Activated CD8-positive, alpha-beta T cell treated with anti-CD3 and anti-CD28 coated beads for 36 hours (primary cell): Measurements from ENCODE around the gene C2CD3. TPM values are rescaled to one million over a fixed set of nuclear protein-coding genes. Genes with fewer than 3 reads are reported as not detected.

Experiments
- ATAC-seq: fragments of 200-7000 bp; cut with Tn5 transposase; one replicate; pipeline ENCODE4 v1.10.0; 2021; ENCODE audit warnings: mild to moderate bottlenecking, moderate library complexity
- CTCF ChIA-PET: fragments of 350-600 bp; sonication (Branson Sonifier 250); formaldehyde crosslinking; loops from one replicate; lab custom pipeline; 2021; ENCODE audit warnings: antibody characterized with exemption; lab: Charles Lee
- POLR2A ChIA-PET: fragments of 350-600 bp; sonication (Branson Sonifier 250); formaldehyde crosslinking; loops from one replicate; lab custom pipeline; 2021; ENCODE audit warnings: antibody characterized with exemption; lab: Charles Lee
- DNase-seq: peaks from one replicate; pipeline ENCODE4 v3.0.0-alpha.2; 2020
- H3K27ac Mint-ChIP-seq: one replicate; pipeline ENCODE4 v1.8.0; 2021; ENCODE audit warnings: mild to moderate bottlenecking, mixed read lengths
- H3K27me3 Mint-ChIP-seq: one replicate; pipeline ENCODE4 v1.8.0; 2021; ENCODE audit warnings: mixed read lengths
- H3K36me3 Mint-ChIP-seq: one replicate; pipeline ENCODE4 v1.8.0; 2021; ENCODE audit warnings: low read depth, mixed read lengths
- H3K4me1 Mint-ChIP-seq: one replicate; pipeline ENCODE4 v1.8.0; 2021; ENCODE audit warnings: low read depth, mixed read lengths
- H3K4me3 Mint-ChIP-seq: one replicate; pipeline ENCODE4 v1.8.0; 2021; ENCODE audit warnings: mild to moderate bottlenecking, moderate library complexity, mixed read lengths
- H3K9me3 Mint-ChIP-seq: one replicate; pipeline ENCODE4 v1.8.0; 2021; ENCODE audit warnings: mixed read lengths
- intact Hi-C: fragments of 100-400 bp; cut with micrococcal nuclease; formaldehyde crosslinking; loops from one replicate; pipeline ENCODE4 v1.10.0; 2022
- total RNA-seq, 2 experiments: library from RNA; stranded (reverse); gene quantifications; one replicate each; pipeline ENCODE4 v1.2.3, GENCODE V29; 2021
- TF ChIP-seq, protein P1 (sequence below): fragments of 200-600 bp; IDR thresholded peaks from one replicate; pipeline ENCODE4 v1.8.0; 2022; ENCODE audit warnings: antibody characterized with exemption, mild to moderate bottlenecking

The C2CD3 gene, protein sequence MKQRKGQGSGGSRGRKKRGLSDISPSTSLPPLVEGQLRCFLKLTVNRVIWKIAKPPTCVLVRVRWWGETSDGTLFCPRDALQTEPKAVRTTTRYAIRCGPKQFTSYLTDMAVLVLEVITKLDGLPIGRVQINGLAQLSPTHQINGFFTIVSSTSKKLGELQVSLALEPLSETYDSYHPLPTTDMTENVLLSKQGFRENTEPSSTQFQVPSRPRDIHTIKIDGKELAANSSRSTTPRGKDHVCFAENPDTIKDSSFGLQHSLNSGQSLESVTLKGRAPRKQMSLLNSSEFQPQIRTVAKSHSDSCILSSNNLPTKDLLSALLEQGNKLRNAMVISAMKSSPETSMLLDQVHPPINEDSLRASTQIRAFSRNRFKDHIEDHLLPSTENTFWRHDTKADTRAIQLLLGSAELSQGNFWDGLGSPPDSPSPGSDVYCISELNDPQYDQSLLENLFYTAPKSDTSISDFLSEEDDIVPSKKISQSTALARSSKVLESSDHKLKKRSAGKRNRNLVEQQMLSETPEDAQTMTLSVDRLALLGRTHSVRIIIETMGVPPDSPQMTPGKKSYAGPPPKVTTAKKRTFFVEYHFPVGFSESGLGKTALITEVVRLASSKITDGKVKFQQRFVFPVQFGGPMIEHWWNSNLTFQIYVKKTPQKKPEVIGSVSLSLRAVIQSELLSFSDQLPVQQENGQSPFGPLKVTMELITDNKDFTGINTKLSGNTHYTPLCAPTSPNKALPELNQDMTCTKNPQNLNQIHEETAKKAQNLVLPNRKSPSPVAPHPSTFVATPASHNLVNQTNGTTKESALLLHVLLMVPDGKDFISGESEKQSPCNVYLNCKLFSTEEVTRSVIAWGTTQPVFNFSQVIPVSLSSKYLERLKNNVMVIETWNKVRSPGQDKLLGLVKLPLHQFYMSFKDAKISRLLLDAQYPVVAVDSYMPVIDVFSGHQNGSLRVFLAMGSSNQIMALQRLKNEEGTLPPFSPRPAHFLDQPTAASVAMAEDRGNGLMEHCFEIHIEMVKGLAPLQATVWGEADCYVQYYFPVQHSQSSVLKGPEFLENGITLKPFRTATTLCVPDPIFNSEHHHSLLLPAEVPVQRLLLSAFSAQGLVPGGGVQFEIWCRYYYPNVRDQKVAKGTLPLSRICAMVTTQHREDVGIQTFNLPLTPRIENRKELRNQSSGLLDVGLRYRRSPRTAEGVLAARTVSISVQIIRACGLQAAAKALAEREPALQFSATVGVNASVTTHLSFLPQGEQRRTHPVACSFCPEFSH (N-terminal part only)
- 10 to 100 TPM; 22.5 to 25.6 TPM for total RNA-seq

DNA sequence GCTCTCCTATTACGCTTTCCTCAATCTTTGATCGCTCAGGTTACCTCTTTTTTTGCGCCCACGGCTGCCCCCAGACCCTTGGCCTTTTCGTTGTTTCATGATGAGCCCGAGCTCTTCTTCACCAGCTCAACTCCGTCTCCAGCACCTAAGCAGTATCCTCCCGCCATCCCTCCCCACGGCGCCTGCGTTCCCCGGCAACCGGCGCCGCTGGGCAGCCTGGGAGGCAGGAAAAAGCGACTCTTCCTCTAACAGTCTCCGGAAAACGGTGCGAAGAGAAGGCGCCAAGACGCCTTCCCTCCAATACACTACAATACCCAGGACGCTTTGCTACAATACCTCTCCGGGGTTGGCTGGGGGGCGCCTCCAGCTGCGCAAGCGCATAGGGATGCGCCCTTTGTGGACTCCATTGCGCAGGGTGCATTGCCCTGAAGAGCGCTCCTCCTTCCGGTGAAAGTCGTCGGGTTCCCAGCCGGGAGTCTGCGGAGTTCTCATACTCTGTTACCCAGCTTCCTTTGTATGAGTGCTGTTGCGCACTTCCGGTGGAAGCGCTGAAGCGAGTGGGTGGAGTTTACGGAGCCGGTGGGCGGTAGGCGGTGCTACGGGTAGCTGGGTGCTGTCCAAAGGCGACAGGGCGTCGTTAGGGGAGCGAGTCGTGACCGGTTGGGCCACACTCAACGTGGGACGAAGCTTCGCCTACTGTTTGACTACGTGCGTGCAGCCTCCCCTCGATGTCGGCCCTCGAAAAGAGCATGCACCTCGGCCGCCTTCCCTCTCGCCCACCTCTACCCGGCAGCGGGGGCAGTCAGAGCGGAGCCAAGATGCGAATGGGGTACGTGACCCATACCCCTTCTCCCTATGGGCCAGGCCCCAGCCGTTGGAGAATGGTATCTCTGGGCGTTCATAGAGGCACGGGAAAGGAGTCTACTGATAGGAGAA lies at the start of gene C2CD3, which contains the start of gene PPME1:
Gene C2CD3, minus strand, starts transcription at position 309 of the 936 bp plus-strand sequence. Its CDS starts 210 bp downstream, at position 99.
Gene PPME1, plus strand, starts transcription at position 596 of the 936 bp plus-strand sequence. Its CDS starts 133 bp downstream, at position 729.
- peaks cover 25% of the 10 kb centered on the region for H3K36me3 Mint-ChIP-seq
- DNase-seq (peak; percentile 99), ATAC-seq (peak; percentile 95)
- no peak within 1 kb of the TSS for H3K4me3 Mint-ChIP-seq
- TF ChIP-seq, protein P1, sequence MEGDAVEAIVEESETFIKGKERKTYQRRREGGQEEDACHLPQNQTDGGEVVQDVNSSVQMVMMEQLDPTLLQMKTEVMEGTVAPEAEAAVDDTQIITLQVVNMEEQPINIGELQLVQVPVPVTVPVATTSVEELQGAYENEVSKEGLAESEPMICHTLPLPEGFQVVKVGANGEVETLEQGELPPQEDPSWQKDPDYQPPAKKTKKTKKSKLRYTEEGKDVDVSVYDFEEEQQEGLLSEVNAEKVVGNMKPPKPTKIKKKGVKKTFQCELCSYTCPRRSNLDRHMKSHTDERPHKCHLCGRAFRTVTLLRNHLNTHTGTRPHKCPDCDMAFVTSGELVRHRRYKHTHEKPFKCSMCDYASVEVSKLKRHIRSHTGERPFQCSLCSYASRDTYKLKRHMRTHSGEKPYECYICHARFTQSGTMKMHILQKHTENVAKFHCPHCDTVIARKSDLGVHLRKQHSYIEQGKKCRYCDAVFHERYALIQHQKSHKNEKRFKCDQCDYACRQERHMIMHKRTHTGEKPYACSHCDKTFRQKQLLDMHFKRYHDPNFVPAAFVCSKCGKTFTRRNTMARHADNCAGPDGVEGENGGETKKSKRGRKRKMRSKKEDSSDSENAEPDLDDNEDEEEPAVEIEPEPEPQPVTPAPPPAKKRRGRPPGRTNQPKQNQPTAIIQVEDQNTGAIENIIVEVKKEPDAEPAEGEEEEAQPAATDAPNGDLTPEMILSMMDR: no peak
- ChIA-PET CTCF (interaction anchor here (0.9 to 1.8 kb wide), 2 partner anchors 12 to 150 kb away, joined by 3 to 4 read pairs; no protein-coding TSS in a partner anchor), POLR2A (interaction anchor here (0.7 to 2.3 kb wide), 4 partner anchors 21 to 322 kb away, joined by 3 to 7 read pairs (median 4); partner anchors contain the start of gene LIPT2)
- no peaks in the 10 kb centered on the region for H3K27me3 Mint-ChIP-seq
- peaks cover 22% of the 10 kb centered on the region for H3K4me1 Mint-ChIP-seq
- no peaks in the 10 kb centered on the region for H3K9me3 Mint-ChIP-seq
- intact Hi-C loops: loop anchor here (10.0 kb wide), 1 partner anchor 186 kb away; the partner anchor contains the start of gene UCP2
- H3K27ac Mint-ChIP-seq: no peak within 1 kb of the TSS

DNA sequence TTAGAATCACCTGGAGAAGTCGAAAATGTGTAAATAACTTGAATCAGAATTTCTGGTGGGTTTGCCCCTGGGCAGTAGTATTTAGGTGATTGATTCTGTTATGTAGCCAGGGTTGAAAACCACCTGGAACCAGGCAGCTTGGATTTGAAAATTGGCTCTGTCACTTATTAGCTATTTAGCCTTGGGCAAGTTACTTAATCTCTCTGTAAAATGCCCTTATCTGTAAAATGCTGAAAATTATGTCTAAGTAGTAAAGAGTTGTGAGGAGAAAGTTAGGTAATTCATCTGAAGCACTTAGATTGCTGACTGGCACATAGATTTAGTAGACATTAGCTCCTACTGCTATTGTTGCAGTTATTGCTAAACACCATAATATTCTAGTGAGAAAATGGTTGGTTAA lies 49.6 kb upstream of the C2CD3 start:
- Mint-ChIP-seq H3K9me3 (peaks cover 4% of the 10 kb centered on the region), H3K27me3 (no peaks in the 10 kb centered on the region), H3K4me3 (no peak overlapping the region), H3K4me1 (no peaks in the 10 kb centered on the region), H3K27ac (no peak overlapping the region), H3K36me3 (peaks cover 21% of the 10 kb centered on the region)
- intact Hi-C loops: no loop called here
- CTCF ChIA-PET: no interaction called here
- POLR2A ChIA-PET: no interaction called here
- TF ChIP-seq, protein P1: no peak
- DNase-seq: no peak
- ATAC-seq: no peak

DNA sequence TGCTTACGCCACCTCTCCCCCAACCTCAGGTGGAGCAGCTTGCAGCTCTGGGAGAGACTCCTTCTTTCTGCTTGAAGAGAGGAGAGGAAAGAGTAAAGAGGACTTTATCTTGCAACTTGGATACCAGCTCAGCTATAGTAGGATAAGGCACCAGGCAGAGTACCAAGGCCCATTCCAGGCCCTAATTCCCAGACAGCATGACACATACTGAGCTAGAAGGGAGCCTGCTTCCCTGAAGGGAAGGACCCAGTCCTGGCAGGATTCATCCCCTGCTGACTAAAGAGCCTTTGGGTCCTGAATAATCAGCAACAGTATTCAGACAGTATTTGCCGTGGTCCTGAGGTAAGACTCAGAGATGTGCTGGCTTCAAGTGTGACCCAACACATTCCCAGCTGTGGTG lies 41.7 kb upstream of the C2CD3 start:
- CTCF ChIA-PET: no interaction called here
- no peaks in the 10 kb centered on the region for H3K4me1 Mint-ChIP-seq
- no peaks in the 10 kb centered on the region for H3K27me3 Mint-ChIP-seq
- no peak for ATAC-seq
- TF ChIP-seq, protein P1: no peak
- no peak for DNase-seq
- H3K36me3 Mint-ChIP-seq: peaks cover 58% of the 10 kb centered on the region
- POLR2A ChIA-PET: no interaction called here
- H3K9me3 Mint-ChIP-seq: peaks cover 7% of the 10 kb centered on the region
- no peak overlapping the region for H3K4me3 Mint-ChIP-seq
- H3K27ac Mint-ChIP-seq: no peak overlapping the region
- intact Hi-C loops: no loop called here

DNA sequence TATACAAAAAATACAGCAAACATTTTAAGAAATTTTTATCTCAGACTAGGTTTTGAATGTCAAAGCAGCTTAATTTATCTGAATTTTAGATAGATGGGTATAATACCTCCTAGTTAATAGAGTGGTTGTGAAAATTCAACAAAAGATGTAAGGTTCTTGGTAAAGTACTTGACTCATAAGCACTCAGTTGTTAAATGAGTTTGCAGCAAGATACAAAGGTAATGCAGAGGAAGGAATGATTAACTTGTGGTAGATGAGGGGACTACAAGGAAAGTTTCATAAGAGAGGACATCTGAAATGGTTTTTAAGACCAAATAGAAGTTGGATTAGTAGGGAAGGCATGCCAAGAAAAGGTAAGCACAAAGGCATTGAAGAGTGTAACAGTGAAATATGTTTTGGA lies 37.7 kb upstream of the C2CD3 start:
- no peak for ATAC-seq
- intact Hi-C loops: no loop called here
- TF ChIP-seq, protein P1: no peak
- no peaks in the 10 kb centered on the region for H3K9me3 Mint-ChIP-seq
- H3K4me3 Mint-ChIP-seq: no peak overlapping the region
- POLR2A ChIA-PET: no interaction called here
- H3K27me3 Mint-ChIP-seq: no peaks in the 10 kb centered on the region
- H3K4me1 Mint-ChIP-seq: peaks cover 5% of the 10 kb centered on the region
- peaks cover 61% of the 10 kb centered on the region for H3K36me3 Mint-ChIP-seq
- CTCF ChIA-PET: interaction anchor here (0.8 to 1.3 kb wide), 3 partner anchors 8 to 47 kb away, joined by 3 to 4 read pairs (median 3); no protein-coding TSS in a partner anchor
- no peak overlapping the region for H3K27ac Mint-ChIP-seq
- DNase-seq: no peak
